ENCODE measurements around the gene SIX2.

- TF ChIP-seq CTCF (conservative IDR thresholded peaks at IDR 0.05; ENCODE audit: low read depth in 2 of 2) (peak; percentile 47 to 54), REST (IDR thresholded peaks at IDR 0.05; ENCODE audit: unreplicated experiment) (no peak)
Measured at GRCh38 chr2:45001869-45002385, 7.3 kb downstream of the SIX2 start.
